Loucy (cell line): ENCODE data around the gene CACTIN.

ENCODE experiments used
- EZH2phosphoT487 ChIP-seq: fragments of 200-600 bp; IDR thresholded peaks from 2 replicates; pipeline ENCODE4 v1.6.1; 2018; ENCODE audit warnings: antibody characterized with exemption, mild to moderate bottlenecking, moderate library complexity, borderline replicate concordance
- TF ChIP-seq, protein P1 (sequence below): fragments of 200-600 bp; sonication (generic); conservative IDR thresholded peaks from 2 replicates; pipeline ENCODE4 v1.5.1; 2014; ENCODE audit warnings: mild to moderate bottlenecking, antibody characterized with exemption, low read length

DNA sequence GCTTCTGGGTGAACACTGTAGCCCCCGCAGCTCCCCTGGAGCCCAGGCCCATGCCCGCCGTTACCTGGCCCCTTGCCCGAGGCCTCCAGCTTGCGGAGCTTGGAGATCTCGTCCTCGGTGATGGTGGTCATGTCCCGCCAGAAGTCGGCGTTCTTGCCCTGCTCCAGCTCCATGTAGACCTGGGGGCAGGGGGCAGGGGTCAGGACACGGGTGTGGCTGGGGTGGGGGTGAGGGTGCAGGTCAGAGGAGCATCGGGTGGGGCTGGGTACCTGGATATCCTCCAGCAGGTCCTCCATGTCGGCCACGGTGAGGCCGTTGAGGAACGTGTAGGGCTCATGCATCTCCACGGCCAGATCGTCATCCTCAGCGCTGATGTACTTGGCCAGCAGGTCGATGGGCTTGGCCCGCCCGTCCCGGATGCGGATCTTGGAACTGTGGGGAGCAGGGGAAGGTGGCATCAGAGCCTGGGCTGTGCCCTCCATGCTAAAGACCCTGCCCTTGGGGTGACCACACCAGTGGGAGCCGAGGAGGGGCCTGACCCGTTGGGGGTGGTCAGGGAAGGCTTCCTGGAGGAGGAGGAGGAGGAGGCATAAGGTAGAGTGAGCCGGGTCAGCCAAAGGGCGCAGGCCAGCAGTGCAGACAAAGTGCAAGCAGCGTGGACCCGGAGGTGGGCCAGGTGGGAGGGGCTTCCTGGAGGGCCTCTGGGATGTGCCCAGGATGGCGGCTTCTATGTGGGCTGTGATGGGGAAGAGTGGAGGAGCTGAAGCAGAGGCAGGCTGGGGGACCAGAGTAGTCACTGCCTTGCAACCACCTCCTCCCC lies 7.6 kb downstream of the CACTIN start:
- TF ChIP-seq, protein P1, sequence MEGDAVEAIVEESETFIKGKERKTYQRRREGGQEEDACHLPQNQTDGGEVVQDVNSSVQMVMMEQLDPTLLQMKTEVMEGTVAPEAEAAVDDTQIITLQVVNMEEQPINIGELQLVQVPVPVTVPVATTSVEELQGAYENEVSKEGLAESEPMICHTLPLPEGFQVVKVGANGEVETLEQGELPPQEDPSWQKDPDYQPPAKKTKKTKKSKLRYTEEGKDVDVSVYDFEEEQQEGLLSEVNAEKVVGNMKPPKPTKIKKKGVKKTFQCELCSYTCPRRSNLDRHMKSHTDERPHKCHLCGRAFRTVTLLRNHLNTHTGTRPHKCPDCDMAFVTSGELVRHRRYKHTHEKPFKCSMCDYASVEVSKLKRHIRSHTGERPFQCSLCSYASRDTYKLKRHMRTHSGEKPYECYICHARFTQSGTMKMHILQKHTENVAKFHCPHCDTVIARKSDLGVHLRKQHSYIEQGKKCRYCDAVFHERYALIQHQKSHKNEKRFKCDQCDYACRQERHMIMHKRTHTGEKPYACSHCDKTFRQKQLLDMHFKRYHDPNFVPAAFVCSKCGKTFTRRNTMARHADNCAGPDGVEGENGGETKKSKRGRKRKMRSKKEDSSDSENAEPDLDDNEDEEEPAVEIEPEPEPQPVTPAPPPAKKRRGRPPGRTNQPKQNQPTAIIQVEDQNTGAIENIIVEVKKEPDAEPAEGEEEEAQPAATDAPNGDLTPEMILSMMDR = 0 out of 2 replicates have a peak, but pooled peaks have one; percentile 20
- no peak for TF ChIP-seq EZH2phosphoT487
